ES-I3 (cell line): ENCODE results near the gene KLHL30.

Experiments used
- H3K36me3 ChIP-seq: 2 replicates; pipeline ENCODE4 v1.6.1; 2013; ENCODE audit warnings: mild to moderate bottlenecking, low read length, control low read depth, moderate library complexity; ENCODE audit not compliant: insufficient read depth
- H3K4me1 ChIP-seq: 2 replicates; pipeline ENCODE4 v1.6.1; 2013; ENCODE audit warnings: mild to moderate bottlenecking, control low read depth, low read length; ENCODE audit not compliant: insufficient read depth
- H3K9ac ChIP-seq: 2 replicates; pipeline ENCODE4 v1.6.1; 2013; ENCODE audit warnings: low read depth, mild to moderate bottlenecking, low read length, moderate library complexity
- H3K9me3 ChIP-seq: 2 replicates; pipeline ENCODE4 v1.6.1; 2013; ENCODE audit warnings: mild to moderate bottlenecking, low read length, moderate library complexity; ENCODE audit not compliant: control insufficient read depth, insufficient read depth

Gene KLHL30

GRCh38 chr2:238151628-238152235, 13.3 kb downstream of the KLHL30 start:
- H3K9me3 ChIP-seq = peaks cover 5% of the 10 kb centered on the region; the same call in 1 of the 2 replicates
- no peaks in the 10 kb centered on the region for H3K36me3 ChIP-seq
- H3K4me1 ChIP-seq = no peaks in the 10 kb centered on the region
- H3K9ac ChIP-seq = no peak overlapping the region

GRCh38 chr2:238152771-238153688, 14.6 kb downstream of the KLHL30 start:
- Histone ChIP-seq H3K9ac (no peak overlapping the region), H3K9me3 (peaks cover 5% of the 10 kb centered on the region; the same call in 1 of the 2 replicates), H3K4me1 (0 out of 2 replicates have a peak, but pooled peaks cover 3% of the 10 kb centered on the region), H3K36me3 (no peaks in the 10 kb centered on the region)

- H3K4me1 ChIP-seq = 0 out of 2 replicates have a peak, but pooled peaks cover 3% of the 10 kb centered on the region
- no peaks in the 10 kb centered on the region for H3K36me3 ChIP-seq
- no peak overlapping the region for H3K9ac ChIP-seq
- peaks cover 5% of the 10 kb centered on the region; the same call in 1 of the 2 replicates for H3K9me3 ChIP-seq
Observed at GRCh38 chr2:238154570-238154969, 16.1 kb downstream of the KLHL30 start.

GRCh38 chr2:238155051-238155760, 16.7 kb downstream of the KLHL30 start:
- no peak overlapping the region for H3K9ac ChIP-seq
- peaks cover 5% of the 10 kb centered on the region; the same call in 1 of the 2 replicates for H3K9me3 ChIP-seq
- H3K36me3 ChIP-seq = no peaks in the 10 kb centered on the region
- 0 out of 2 replicates have a peak, but pooled peaks cover 3% of the 10 kb centered on the region for H3K4me1 ChIP-seq

GRCh38 chr2:238155761-238156694, 17.6 kb downstream of the KLHL30 start:
- peaks cover 3% of the 10 kb centered on the region; the same call in 1 of the 2 replicates for H3K4me1 ChIP-seq
- no peaks in the 10 kb centered on the region for H3K36me3 ChIP-seq
- no peak overlapping the region for H3K9ac ChIP-seq
- H3K9me3 ChIP-seq = peaks cover 5% of the 10 kb centered on the region; the same call in 1 of the 2 replicates

GRCh38 chr2:238157506-238158017, 19.1 kb downstream of the KLHL30 start:
- peaks cover 5% of the 10 kb centered on the region; the same call in 1 of the 2 replicates for H3K9me3 ChIP-seq
- H3K36me3 ChIP-seq = no peaks in the 10 kb centered on the region
- peaks cover 3% of the 10 kb centered on the region; the same call in 1 of the 2 replicates for H3K4me1 ChIP-seq
- no peak overlapping the region for H3K9ac ChIP-seq

- H3K36me3 ChIP-seq = no peaks in the 10 kb centered on the region
- H3K9ac ChIP-seq = peak overlapping the region; percentile 39
- peaks cover 5% of the 10 kb centered on the region; the same call in 1 of the 2 replicates for H3K9me3 ChIP-seq
- H3K4me1 ChIP-seq = peaks cover 3% of the 10 kb centered on the region; the same call in 1 of the 2 replicates
Observed at GRCh38 chr2:238158018-238158508, 19.6 kb downstream of the KLHL30 start.

GRCh38 chr2:238158509-238159070, 20.1 kb downstream of the KLHL30 start, which contains the start of gene ERFE:
ERFE (plus strand) TSS chr2:238158970; CDS start chr2:238159008, 38 bp downstream.
- peaks cover 3% of the 10 kb centered on the region; the same call in 1 of the 2 replicates for H3K4me1 ChIP-seq
- no peaks in the 10 kb centered on the region for H3K36me3 ChIP-seq
- H3K9ac ChIP-seq = peak within 1 kb of the TSS; percentile 54
- H3K9me3 ChIP-seq = peaks cover 5% of the 10 kb centered on the region; the same call in 1 of the 2 replicates

GRCh38 chr2:238159071-238159539, 20.6 kb downstream of the KLHL30 start:
- Histone ChIP-seq H3K36me3 (no peaks in the 10 kb centered on the region), H3K9me3 (0 out of 2 replicates have a peak, but pooled peaks cover 1% of the 10 kb centered on the region), H3K9ac (peak overlapping the region; percentile 54; the same call in 1 of the 2 replicates), H3K4me1 (peaks cover 3% of the 10 kb centered on the region; the same call in 1 of the 2 replicates)

- Histone ChIP-seq H3K4me1 (peaks cover 3% of the 10 kb centered on the region; the same call in 1 of the 2 replicates), H3K9me3 (no peaks in the 10 kb centered on the region), H3K9ac (peak overlapping the region; percentile 54; the same call in 1 of the 2 replicates), H3K36me3 (no peaks in the 10 kb centered on the region)
Observed at GRCh38 chr2:238159661-238160205, 21.3 kb downstream of the KLHL30 start.

GRCh38 chr2:238160206-238161129, 22.0 kb downstream of the KLHL30 start:
- Histone ChIP-seq H3K36me3 (no peaks in the 10 kb centered on the region), H3K9ac (no peak overlapping the region), H3K9me3 (no peaks in the 10 kb centered on the region), H3K4me1 (peaks cover 3% of the 10 kb centered on the region; the same call in 1 of the 2 replicates)
